ENCODE measurements around the gene PNPLA2.

GRCh38 chr11:782264-783174 is 36.2 kb upstream of the PNPLA2 start:
- TF ChIP-seq, protein P1, sequence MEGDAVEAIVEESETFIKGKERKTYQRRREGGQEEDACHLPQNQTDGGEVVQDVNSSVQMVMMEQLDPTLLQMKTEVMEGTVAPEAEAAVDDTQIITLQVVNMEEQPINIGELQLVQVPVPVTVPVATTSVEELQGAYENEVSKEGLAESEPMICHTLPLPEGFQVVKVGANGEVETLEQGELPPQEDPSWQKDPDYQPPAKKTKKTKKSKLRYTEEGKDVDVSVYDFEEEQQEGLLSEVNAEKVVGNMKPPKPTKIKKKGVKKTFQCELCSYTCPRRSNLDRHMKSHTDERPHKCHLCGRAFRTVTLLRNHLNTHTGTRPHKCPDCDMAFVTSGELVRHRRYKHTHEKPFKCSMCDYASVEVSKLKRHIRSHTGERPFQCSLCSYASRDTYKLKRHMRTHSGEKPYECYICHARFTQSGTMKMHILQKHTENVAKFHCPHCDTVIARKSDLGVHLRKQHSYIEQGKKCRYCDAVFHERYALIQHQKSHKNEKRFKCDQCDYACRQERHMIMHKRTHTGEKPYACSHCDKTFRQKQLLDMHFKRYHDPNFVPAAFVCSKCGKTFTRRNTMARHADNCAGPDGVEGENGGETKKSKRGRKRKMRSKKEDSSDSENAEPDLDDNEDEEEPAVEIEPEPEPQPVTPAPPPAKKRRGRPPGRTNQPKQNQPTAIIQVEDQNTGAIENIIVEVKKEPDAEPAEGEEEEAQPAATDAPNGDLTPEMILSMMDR (IDR thresholded peaks at IDR 0.05; ENCODE audit: low read length): no peak
- TF ChIP-seq EZH2 (IDR thresholded peaks at IDR 0.05; ENCODE audit: borderline replicate concordance, low read length): no peak
